ENCODE data around the gene PDE4D. TPM values are rescaled to one million over a fixed set of nuclear protein-coding genes. Genes with fewer than 3 reads are reported as not detected.

The PDE4D gene
- total and polyA plus RNA-seq, 2 donors (not counting 3 experiments of a cell fraction or from before 2014, with no cell fraction given), result 34.5 to 51.2 TPM

- Histone ChIP-seq H3K9me1 (replicated peaks; ENCODE audit: control insufficient read depth, extremely low read depth, insufficient read depth, low read length) (no peaks in the 10 kb centered on the region), H3K27ac (ENCODE audit: insufficient read depth, low read depth, low read length) (no peak overlapping the region), H3K4me2 (ENCODE audit: insufficient read depth, low read length) (no peak overlapping the region), H3K36me3 (ENCODE audit: control insufficient read depth in 2 of 2, extremely low read depth in 1 of 2, insufficient read depth in 2 of 2, low read length in 2 of 2) (no peaks in the 10 kb centered on the region), H3K9ac (replicated peaks; ENCODE audit: extremely low read depth, insufficient read depth, low read length) (no peak overlapping the region), H2AFZ (ENCODE audit: low read depth, low read length) (no peak overlapping the region), H3K4me1 (ENCODE audit: control insufficient read depth, extremely low read depth, insufficient read depth, low read length) (no peaks in the 10 kb centered on the region), H3K79me2 (ENCODE audit: control insufficient read depth, insufficient read depth, low read length) (no peaks in the 10 kb centered on the region), H3K4me3 (replicated peaks in 1 of 3; ENCODE audit: insufficient read depth in 1 of 3, low read depth in 1 of 3, low read length in 3 of 3) (no peak overlapping the region), H3K27me3 (ENCODE audit: control insufficient read depth in 2 of 2, insufficient read depth in 2 of 2, low read length in 2 of 2) (peaks cover 0 to 4% of the 10 kb centered on the region in 2 experiments), H3K9me3 (replicated peaks; ENCODE audit: control insufficient read depth, insufficient read depth, low read length) (no peaks in the 10 kb centered on the region), H4K20me1 (replicated peaks; ENCODE audit: control insufficient read depth, extremely low read depth, insufficient read depth, low read length) (peaks cover 3% of the 10 kb centered on the region)
- ChIA-PET POLR2A (no interaction called here), CTCF (interaction anchor here (0.6 to 1.5 kb wide), 13 partner anchors 9 to 309 kb away, joined by 3 to 14 read pairs (median 4); no protein-coding TSS in a partner anchor)
- DNase-seq (ENCODE audit: low read depth, low spot score) (no peak), FAIRE-seq (no peak)
- intact Hi-C loops (cut with micrococcal nuclease), result loop anchor here (2.0 kb wide), 1 partner anchor 106 kb away; no protein-coding TSS in a partner anchor
- dilution Hi-C loops (cut with MboI; ENCODE audit: extremely low pct_ligation_motif_present, low sequenced_read_pairs), result no loop called here
- no TSS peak for BruUV-seq (replicated peaks)
- no peak for TF ChIP-seq GATA2 (IDR thresholded peaks at IDR 0.05; ENCODE audit: insufficient read depth, insufficient read length, low read depth, low read length)
- no peak for TF ChIP-seq JUN (IDR thresholded peaks at IDR 0.05; ENCODE audit: borderline replicate concordance, insufficient read depth, insufficient read length, low read depth)
- TF ChIP-seq EZH2 (IDR thresholded peaks at IDR 0.05; ENCODE audit: borderline replicate concordance, low read depth, low read length, severe bottlenecking), result no peak
- TF ChIP-seq FOS (IDR thresholded peaks at IDR 0.05; ENCODE audit: borderline replicate concordance, insufficient read depth, low read length), result no peak
- TF ChIP-seq CTCF (IDR thresholded peaks at IDR 0.05; ENCODE audit: extremely low read depth in 1 of 2, insufficient read depth in 1 of 2, low read depth in 1 of 2, low read length in 2 of 2), result no peak
- TF ChIP-seq POLR2AphosphoS5 (IDR thresholded peaks at IDR 0.05; ENCODE audit: insufficient read depth, low read depth, low read length), result no peak
- no peak for TF ChIP-seq MYC (IDR thresholded peaks at IDR 0.05; ENCODE audit: low read depth, low read length)
Observed at GRCh38 chr5:59497207-59497606, 396.3 kb downstream of the PDE4D start.

All from endothelial cell of umbilical vein (primary cell).